H1 (cell line): ENCODE measurements around the gene ALOX12.

Experiments used
- KDM1A ChIP-seq: fragments of 200-600, 300-600 bp; sonication (generic); IDR thresholded peaks from 2 replicates; pipeline ENCODE4 v1.7.1; 2016; ENCODE audit warnings: mild to moderate bottlenecking, low read length, borderline replicate concordance
- TBP ChIP-seq: IDR thresholded peaks from 2 replicates; pipeline ENCODE4 v1.6.1; 2011; ENCODE audit warnings: low read depth, low read length, improper control_type of control experiment
- TF ChIP-seq, protein P1 (sequence below), 3 experiments: IDR thresholded peaks; 1 replicate in 2 of 3; 2 replicates in 1 of 3; pipeline versions ENCODE4 v1.5.1 to v1.6.1; 2011; ENCODE audit warnings: low read length in 3 of 3, mild to moderate bottlenecking in 3 of 3, inconsistent platforms in 2 of 3, low read depth in 1 of 3, moderate library complexity in 1 of 3; ENCODE audit not compliant: insufficient read depth in 1 of 3; ENCODE audit errors: control extremely low read depth in 1 of 3

DNA sequence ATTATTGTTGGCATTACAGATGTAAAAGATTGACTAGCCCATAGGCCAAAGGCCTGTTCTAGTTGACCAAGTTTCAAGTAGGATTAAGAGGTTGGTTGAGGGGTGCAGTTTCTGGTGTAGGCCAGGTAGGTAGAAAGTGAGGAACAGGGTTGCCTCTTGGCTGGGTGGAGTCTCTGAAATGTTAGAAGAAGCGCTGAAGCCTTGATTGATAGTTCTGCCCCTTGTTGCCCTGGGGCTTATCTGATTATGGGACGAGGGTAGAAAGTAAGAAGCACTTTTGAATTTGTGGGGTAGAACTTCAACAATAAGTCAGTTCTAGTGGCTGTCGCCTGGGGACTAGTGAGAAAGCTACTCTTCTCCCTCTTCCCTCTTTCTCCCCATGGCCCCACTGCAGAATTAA lies 33.2 kb downstream of the ALOX12 start:
- TF ChIP-seq, protein P1, sequence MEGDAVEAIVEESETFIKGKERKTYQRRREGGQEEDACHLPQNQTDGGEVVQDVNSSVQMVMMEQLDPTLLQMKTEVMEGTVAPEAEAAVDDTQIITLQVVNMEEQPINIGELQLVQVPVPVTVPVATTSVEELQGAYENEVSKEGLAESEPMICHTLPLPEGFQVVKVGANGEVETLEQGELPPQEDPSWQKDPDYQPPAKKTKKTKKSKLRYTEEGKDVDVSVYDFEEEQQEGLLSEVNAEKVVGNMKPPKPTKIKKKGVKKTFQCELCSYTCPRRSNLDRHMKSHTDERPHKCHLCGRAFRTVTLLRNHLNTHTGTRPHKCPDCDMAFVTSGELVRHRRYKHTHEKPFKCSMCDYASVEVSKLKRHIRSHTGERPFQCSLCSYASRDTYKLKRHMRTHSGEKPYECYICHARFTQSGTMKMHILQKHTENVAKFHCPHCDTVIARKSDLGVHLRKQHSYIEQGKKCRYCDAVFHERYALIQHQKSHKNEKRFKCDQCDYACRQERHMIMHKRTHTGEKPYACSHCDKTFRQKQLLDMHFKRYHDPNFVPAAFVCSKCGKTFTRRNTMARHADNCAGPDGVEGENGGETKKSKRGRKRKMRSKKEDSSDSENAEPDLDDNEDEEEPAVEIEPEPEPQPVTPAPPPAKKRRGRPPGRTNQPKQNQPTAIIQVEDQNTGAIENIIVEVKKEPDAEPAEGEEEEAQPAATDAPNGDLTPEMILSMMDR (IDR thresholded peaks at IDR 0.05; ENCODE audit: control extremely low read depth in 1 of 3, insufficient read depth in 1 of 3, low read depth in 1 of 3, low read length in 3 of 3), result no peak
- TF ChIP-seq KDM1A, result no peak
- no peak for TF ChIP-seq TBP
